OCI-LY3 (cell line): Measurements from ENCODE around the gene MAP2K3.
"Not testable (repeated sequence)": the region's sequence is repeated elsewhere in the genome, so short reads cannot be mapped to it uniquely, and the experiment has no call there.

ENCODE experiments used
- CTCF ChIP-seq: fragments of 200-600, 300-600 bp; sonication (generic); IDR thresholded peaks from 2 replicates; pipeline ENCODE4 v1.5.1; 2014; ENCODE audit warnings: antibody characterized with exemption, low read length, low read depth
- EZH2phosphoT487 ChIP-seq: fragments of 200-600 bp; shearing (Covaris generic); IDR thresholded peaks from 2 replicates; pipeline ENCODE4 v1.6.1; 2018; ENCODE audit warnings: antibody characterized with exemption, mixed run types, low read depth

- not testable (repeated sequence) for TF ChIP-seq EZH2phosphoT487, CTCF
Measured at GRCh38 chr17:21337981-21338625, 53.6 kb downstream of the MAP2K3 start.
